Ascending aorta (tissue), 2 donors: ENCODE data around the gene FAIM2. TPM values are rescaled to one million over a fixed set of nuclear protein-coding genes. Genes with fewer than 3 reads are reported as not detected.

Experiments used
- DNase-seq, 2 donors: peaks; one replicate each; pipeline ENCODE4 v3.0.0-alpha.2; 2019; ENCODE audit warnings: low spot score in 2 of 2
- H3K27ac ChIP-seq, 2 donors: fragments of 200-600 bp; sonication (generic); one replicate each; pipeline ENCODE4 v1.5.1; 2016 to 2017; ENCODE audit warnings: mild to moderate bottlenecking in 1 of 2
- H3K27me3 ChIP-seq: fragments of 200-600 bp; sonication (generic); one replicate; pipeline ENCODE4 v1.5.1; 2017
- H3K36me3 ChIP-seq, 2 donors: fragments of 200-600 bp; sonication (generic); one replicate each; pipeline ENCODE4 v1.5.1; 2016
- H3K4me1 ChIP-seq, 2 donors: fragments of 200-600 bp; sonication (generic); one replicate each; pipeline ENCODE4 v1.5.1; 2016 to 2017; ENCODE audit warnings: mild to moderate bottlenecking in 1 of 2
- H3K4me3 ChIP-seq, 2 donors: fragments of 200-600 bp; sonication (generic); one replicate each; pipeline ENCODE4 v1.5.1; 2016 to 2017; ENCODE audit warnings: mild to moderate bottlenecking in 1 of 2
- H3K9me3 ChIP-seq, 2 donors: fragments of 200-600 bp; sonication (generic); one replicate each; pipeline ENCODE4 v1.5.1; 2016
- CTCF ChIP-seq, 3 experiments: fragments of 200-600 bp in 2 of 3; fragments of 450-650 bp in 1 of 3; sonication (generic) in 2 of 3; IDR thresholded peaks; one replicate each; pipeline ENCODE4 v1.5.1; 2016 to 2019; ENCODE audit warnings: antibody characterized with exemption in 3 of 3, mild to moderate bottlenecking in 1 of 3, moderate library complexity in 1 of 3
- intact Hi-C: fragments of 100-400 bp; cut with DNase I; formaldehyde crosslinking; loops from one replicate; pipeline ENCODE4 v1.15.1; 2023
- total RNA-seq: library from RNA; depleted of rRNA; stranded (reverse); fragments of >200 nt; gene quantifications from one replicate; pipeline ENCODE4 v1.1.0, GENCODE V29; 2016

FAIM2 gene
- total RNA-seq: 0.75 TPM

GRCh38 chr12:49903700-49904423 lies at the start of gene FAIM2:
FAIM2 (minus strand) TSS chr12:49903900; CDS start chr12:49903792, 108 bp downstream.
- H3K27ac ChIP-seq: no peak within 1 kb of the TSS
- peak in 1 of 2 donors; percentile 75 for DNase-seq
- H3K9me3 ChIP-seq: no peaks in the 10 kb centered on the region
- no peak for TF ChIP-seq CTCF (IDR thresholded peaks at IDR 0.05)
- no peaks in the 10 kb centered on the region for H3K36me3 ChIP-seq
- intact Hi-C loops: no loop called here
- no peaks in the 10 kb centered on the region for H3K27me3 ChIP-seq
- H3K4me3 ChIP-seq: peak within 1 kb of the TSS; percentile 67 to 69
- peaks cover 0 to 2% of the 10 kb centered on the region in 2 donors for H3K4me1 ChIP-seq

- Histone ChIP-seq H3K4me3 (no peak overlapping the region), H3K27me3 (no peaks in the 10 kb centered on the region), H3K27ac (no peak overlapping the region), H3K4me1 (no peaks in the 10 kb centered on the region), H3K9me3 (no peaks in the 10 kb centered on the region), H3K36me3 (no peaks in the 10 kb centered on the region)
- no peak for DNase-seq
- intact Hi-C loops: no loop called here
- TF ChIP-seq CTCF (IDR thresholded peaks at IDR 0.05): no peak
Observed at GRCh38 chr12:49953151-49953550, 49.5 kb upstream of the FAIM2 start.

- Histone ChIP-seq H3K4me3 (no peak overlapping the region), H3K27ac (no peak overlapping the region), H3K27me3 (no peaks in the 10 kb centered on the region), H3K4me1 (no peaks in the 10 kb centered on the region), H3K36me3 (no peaks in the 10 kb centered on the region), H3K9me3 (no peaks in the 10 kb centered on the region)
- intact Hi-C loops: no loop called here
- DNase-seq: no peak
- TF ChIP-seq CTCF (IDR thresholded peaks at IDR 0.05): no peak
Observed at GRCh38 chr12:49952391-49953055, 48.8 kb upstream of the FAIM2 start.

GRCh38 chr12:49951411-49952240 lies 47.9 kb upstream of the FAIM2 start:
- peak in 1 of 2 donors; percentile 52 for DNase-seq
- intact Hi-C loops: no loop called here
- Histone ChIP-seq H3K4me1 (no peaks in the 10 kb centered on the region), H3K27ac (no peak overlapping the region), H3K4me3 (no peak overlapping the region), H3K36me3 (no peaks in the 10 kb centered on the region), H3K9me3 (no peaks in the 10 kb centered on the region), H3K27me3 (no peaks in the 10 kb centered on the region)
- no peak for TF ChIP-seq CTCF (IDR thresholded peaks at IDR 0.05)

- H3K9me3 ChIP-seq: no peaks in the 10 kb centered on the region
- no peak within 1 kb of the TSS for H3K27ac ChIP-seq
- DNase-seq: peak in 1 of 2 donors; percentile 41
- H3K4me3 ChIP-seq: no peak within 1 kb of the TSS
- no peaks in the 10 kb centered on the region for H3K27me3 ChIP-seq
- H3K4me1 ChIP-seq: no peaks in the 10 kb centered on the region
- H3K36me3 ChIP-seq: no peaks in the 10 kb centered on the region
- intact Hi-C loops: no loop called here
- TF ChIP-seq CTCF (IDR thresholded peaks at IDR 0.05): no peak
Observed at GRCh38 chr12:49950273-49951251, 46.9 kb upstream of the FAIM2 start, which contains the start of gene AQP2. AQP2 (plus strand) TSS chr12:49950737; CDS start chr12:49950831, 94 bp downstream.
